Skin epidermis (tissue), 12 donors: ENCODE results near the gene LCE1D.

Experiments
- H3K27ac ChIP-seq, 21 experiments: fragments of 200-600 bp; sonication (generic) in 11 of 21; one replicate each; pipeline ENCODE4 v1.5.0; 2020; ENCODE audit warnings: mild to moderate bottlenecking in 3 of 21, inconsistent platforms in 2 of 21, moderate library complexity in 2 of 21
- H3K4me3 ChIP-seq, 7 experiments: fragments of 200-600 bp; sonication (generic) in 2 of 7; one replicate each; pipeline ENCODE4 v1.5.0; 2020; ENCODE audit warnings: inconsistent platforms in 2 of 7, mild to moderate bottlenecking in 2 of 7, moderate library complexity in 1 of 7

Gene LCE1D, protein sequence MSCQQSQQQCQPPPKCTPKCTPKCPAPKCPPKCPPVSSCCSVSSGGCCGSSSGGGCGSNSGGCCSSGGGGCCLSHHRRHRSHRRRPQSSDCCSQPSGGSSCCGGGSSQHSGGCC

GRCh38 chr1:152796421-152796820, at the start of gene LCE1D:
LCE1D (plus strand) TSS chr1:152796721; CDS start chr1:152797795, 1,074 bp downstream.
- no peak within 1 kb of the TSS for H3K27ac ChIP-seq
- no peak within 1 kb of the TSS for H3K4me3 ChIP-seq

DNA sequence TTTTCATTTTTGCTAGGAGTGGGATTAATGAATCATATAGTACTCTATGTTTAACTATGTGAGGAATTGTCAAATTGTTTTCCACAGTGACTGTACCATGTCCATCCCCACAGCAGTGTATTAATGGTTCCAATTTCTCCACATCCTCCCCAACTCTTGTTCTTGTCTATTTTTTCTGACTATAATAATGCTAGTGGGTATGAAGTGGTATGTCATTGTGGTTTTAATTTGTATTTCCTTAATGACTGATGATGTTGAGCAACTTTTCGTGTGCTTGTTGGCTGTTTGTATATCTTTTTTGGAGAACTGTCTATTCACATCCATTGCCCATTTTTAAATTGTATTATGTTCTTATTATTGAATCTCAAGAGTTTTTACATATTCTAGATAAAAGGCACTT, 48.7 kb upstream of the LCE1D start:
- no peak overlapping the region for H3K4me3 ChIP-seq
- no peak overlapping the region for H3K27ac ChIP-seq

- Histone ChIP-seq H3K4me3 (no peak overlapping the region), H3K27ac (no peak overlapping the region)
Measured at GRCh38 chr1:152752225-152752624, 44.3 kb upstream of the LCE1D start.

DNA sequence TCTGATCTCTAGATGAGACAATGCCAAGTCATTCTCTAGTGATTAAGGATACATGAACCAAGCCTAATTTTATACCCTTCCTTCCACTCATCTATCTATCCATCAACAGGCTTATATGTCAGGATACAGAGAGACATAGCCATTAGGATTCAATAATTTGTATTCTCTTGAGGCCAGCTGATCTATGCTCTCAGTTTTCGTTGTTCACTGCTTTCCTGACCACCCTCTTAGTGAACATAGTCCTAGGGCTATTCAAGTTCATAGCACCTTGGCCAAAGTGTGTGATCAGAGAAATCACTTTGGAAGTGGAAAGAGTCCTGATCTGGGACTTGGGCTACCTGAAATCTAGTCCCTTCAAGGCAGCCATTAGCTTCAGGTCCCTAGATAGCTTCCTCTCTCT, 42.9 kb upstream of the LCE1D start:
- H3K27ac ChIP-seq: no peak overlapping the region
- no peak overlapping the region for H3K4me3 ChIP-seq

DNA sequence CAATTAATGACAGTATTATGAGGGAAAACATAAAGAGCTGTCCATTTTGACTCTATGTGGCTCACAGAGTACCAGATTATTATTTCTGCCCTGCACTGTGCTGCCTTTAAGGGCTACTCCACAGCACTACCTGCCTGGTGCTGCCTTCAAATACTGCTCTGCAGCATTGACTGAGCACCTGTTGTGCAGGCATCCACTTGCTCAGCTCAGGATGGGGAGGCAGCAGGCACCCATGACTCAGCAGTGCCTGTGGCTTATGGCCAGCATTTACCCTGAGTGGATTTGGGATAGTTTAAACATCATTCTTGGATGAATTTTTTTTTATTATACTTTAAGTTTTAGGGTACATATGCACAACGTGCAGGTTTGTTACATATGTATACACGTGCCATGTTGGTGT, 39.6 kb upstream of the LCE1D start:
- Histone ChIP-seq H3K4me3 (no peak overlapping the region), H3K27ac (no peak overlapping the region)

DNA sequence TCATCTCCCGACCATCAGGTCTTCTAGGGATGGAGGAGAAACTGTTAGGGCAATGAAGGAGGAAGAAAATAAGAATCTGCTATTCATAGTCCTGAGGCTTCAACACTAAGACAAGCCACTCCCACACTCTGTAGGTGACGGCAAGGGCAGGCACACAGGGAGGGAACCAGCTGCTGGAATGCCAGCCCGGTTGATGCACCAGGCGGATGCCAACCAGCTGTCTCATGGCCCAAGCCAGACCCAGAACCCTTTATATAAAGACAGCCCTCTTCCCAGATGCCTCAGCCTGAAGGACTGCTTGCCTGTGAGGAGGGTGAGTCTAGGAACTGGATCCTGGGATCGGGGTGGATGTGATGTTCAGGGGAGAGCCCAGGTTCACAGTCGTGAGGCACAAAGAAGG, 38.8 kb upstream of the LCE1D start, which contains the start of gene KPRP:
KPRP (plus strand) TSS at position 279 of the 400 bp plus-strand sequence. CDS start 1,564 bp downstream, outside the sequence.
- Histone ChIP-seq H3K27ac (no peak within 1 kb of the TSS), H3K4me3 (no peak within 1 kb of the TSS)

DNA sequence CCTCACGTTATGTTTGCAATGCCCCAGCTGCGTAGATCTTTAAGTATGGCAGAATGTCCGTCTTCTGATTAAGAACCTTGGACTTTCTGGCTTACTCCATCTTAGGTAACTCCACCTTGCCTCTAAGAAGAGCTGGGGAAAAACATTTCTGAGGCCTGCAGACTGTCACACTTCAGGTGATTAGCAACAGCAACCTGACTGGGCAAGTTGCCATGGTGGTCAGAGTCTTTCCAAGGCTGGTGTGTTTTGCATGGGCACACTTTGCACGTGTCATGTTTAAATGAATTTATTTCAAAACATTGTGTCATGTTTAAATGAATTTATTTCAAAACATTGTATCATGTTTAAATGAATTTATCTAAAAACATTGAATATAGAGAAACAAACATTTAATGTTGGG, 37.9 kb upstream of the LCE1D start:
- no peak overlapping the region for H3K4me3 ChIP-seq
- no peak overlapping the region for H3K27ac ChIP-seq

DNA sequence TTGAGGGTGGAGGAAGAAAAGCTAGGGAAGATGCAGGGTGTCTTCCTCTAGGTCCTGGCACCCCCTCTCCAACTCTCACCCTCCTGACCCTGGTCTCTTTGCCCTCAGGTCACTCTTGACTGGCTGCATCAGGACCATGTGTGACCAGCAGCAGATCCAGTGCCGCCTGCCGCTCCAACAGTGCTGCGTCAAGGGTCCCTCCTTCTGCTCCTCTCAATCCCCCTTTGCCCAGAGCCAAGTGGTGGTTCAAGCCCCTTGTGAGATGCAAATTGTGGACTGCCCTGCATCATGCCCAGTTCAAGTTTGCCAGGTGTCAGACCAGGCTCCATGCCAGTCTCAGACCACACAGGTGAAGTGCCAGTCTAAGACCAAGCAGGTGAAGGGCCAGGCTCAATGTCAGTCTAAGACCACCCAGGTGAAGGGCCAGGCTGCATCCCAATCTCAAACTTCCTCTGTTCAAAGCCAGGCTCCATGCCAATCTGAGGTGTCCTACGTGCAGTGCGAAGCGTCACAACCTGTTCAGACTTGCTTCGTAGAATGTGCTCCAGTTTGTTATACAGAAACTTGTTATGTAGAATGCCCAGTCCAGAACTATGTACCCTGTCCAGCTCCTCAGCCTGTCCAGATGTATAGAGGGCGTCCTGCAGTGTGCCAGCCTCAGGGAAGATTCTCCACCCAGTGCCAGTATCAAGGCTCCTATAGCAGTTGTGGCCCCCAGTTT, 36.9 kb upstream of the LCE1D start:
- Histone ChIP-seq H3K27ac (peak overlapping the region in 1 of 21 experiments; percentile 62), H3K4me3 (no peak overlapping the region)

GRCh38 chr1:152760551-152761190, 35.9 kb upstream of the LCE1D start:
- Histone ChIP-seq H3K4me3 (no peak overlapping the region), H3K27ac (no peak overlapping the region)

DNA sequence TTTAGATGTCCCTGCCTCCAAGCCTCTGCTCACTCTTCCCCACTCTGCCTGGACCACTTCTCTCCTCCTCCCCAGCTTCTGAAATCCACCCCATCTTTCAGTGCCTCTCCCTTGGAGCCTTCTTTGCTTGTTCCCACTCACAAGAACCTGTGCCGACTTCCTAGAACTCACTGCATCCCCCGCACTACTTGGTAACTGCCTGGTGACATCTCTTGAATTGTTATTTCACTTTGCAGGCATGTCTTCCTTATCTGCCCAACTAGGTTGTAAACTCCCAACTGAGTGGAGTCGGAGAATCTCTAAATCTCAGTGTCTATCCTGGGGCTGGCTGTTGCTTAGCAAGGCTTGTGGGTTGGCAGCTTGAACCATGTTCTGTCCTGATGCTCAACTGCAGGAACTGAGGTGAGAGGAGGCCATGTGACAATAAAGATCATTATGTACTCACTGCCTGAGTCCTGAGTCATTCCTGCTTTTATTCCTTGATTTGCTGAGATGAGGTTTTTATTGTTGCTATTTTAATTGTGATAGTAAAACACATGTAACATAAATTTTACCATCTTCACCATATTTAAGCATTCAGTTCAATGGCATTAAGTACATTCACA, 34.8 kb upstream of the LCE1D start:
- no peak overlapping the region for H3K27ac ChIP-seq

GRCh38 chr1:152768847-152769533, 27.5 kb upstream of the LCE1D start:
- no peak overlapping the region for H3K4me3 ChIP-seq

More for the DNA sequence above, 34.8 kb upstream of the LCE1D start:
- H3K4me3 ChIP-seq: no peak overlapping the region

GRCh38 chr1:152770411-152770810, 26.1 kb upstream of the LCE1D start:
- no peak overlapping the region for H3K4me3 ChIP-seq

More at GRCh38 chr1:152768847-152769533, 27.5 kb upstream of the LCE1D start:
- peak overlapping the region in 1 of 21 experiments; percentile 6 for H3K27ac ChIP-seq

GRCh38 chr1:152774875-152775274, 21.6 kb upstream of the LCE1D start, which contains the start of gene LCE1F:
LCE1F (plus strand) TSS chr1:152775140; CDS start chr1:152776372, 1,232 bp downstream.
- no peak within 1 kb of the TSS for H3K4me3 ChIP-seq
- H3K27ac ChIP-seq: no peak within 1 kb of the TSS

More at GRCh38 chr1:152770411-152770810, 26.1 kb upstream of the LCE1D start:
- no peak overlapping the region for H3K27ac ChIP-seq

- H3K4me3 ChIP-seq: no peak overlapping the region
- H3K27ac ChIP-seq: no peak overlapping the region
Measured at GRCh38 chr1:152776361-152776760, 20.2 kb upstream of the LCE1D start.

- Histone ChIP-seq H3K27ac (no peak overlapping the region), H3K4me3 (no peak overlapping the region)
Measured at GRCh38 chr1:152777510-152778137, 18.9 kb upstream of the LCE1D start.

DNA sequence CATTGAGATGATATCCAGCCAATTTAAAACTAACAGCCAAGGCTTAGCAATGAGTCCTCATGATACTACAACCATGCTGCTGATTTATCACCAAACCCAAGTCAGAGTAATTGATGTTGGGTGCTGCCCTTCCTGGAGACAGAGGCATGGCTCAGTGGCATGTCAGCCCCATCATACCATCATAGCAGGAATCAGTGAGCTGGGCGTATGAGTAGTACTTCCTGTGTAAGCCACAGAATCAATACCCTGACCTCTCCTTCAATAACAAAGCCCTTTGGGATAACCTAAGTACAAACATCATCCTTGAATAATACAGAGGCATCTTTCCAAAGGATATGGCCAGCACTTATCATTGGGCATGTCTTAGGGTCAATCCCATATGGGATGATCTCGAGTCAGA, 13.4 kb upstream of the LCE1D start:
- Histone ChIP-seq H3K27ac (no peak overlapping the region), H3K4me3 (no peak overlapping the region)

DNA sequence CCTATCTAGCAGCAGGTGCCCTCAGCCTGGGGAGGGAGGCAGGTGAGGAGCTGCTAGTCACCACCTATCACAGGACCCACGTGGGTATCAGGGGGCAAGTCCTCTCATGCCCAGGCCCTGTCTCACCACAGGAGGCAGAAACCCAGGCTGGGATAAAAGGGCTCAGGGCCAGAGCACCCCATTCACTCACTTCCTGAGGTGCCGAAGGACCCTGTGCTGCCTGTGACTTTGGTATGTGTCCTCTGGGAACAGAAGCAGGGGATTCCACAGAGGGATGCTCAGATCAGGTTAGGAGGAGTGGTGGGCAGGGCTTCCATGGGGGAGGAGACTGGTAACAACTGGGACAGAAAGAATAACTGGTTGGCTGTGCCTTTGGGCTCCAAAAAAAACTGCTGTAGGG, 10.4 kb upstream of the LCE1D start, which contains the start of gene LCE1E:
LCE1E (plus strand) TSS at position 181 of the 400 bp plus-strand sequence. CDS start 1,043 bp downstream, outside the sequence.
- Histone ChIP-seq H3K4me3 (no peak within 1 kb of the TSS), H3K27ac (peak within 1 kb of the TSS in 1 of 21 experiments; percentile 6)

DNA sequence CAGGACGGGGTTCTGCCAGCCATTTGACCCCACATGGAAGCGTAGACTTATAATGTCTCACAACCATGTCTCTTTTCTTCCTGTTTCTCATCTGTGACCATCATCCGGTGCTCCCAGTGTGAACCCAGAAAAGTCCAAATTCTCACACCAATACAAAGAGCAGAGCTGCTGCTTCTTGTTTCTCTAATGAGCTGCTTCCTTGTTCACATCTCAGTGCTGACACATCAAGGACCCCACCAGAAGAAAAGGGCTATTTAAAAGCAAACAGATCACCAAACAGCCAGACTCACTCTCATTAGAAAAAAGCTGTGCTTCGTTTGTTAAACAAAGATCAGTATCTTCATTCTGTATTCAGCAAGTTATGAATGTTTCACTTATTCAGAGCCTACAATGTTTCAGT, 835 bp upstream of the LCE1D start:
- Histone ChIP-seq H3K27ac (no peak overlapping the region), H3K4me3 (no peak overlapping the region)

DNA sequence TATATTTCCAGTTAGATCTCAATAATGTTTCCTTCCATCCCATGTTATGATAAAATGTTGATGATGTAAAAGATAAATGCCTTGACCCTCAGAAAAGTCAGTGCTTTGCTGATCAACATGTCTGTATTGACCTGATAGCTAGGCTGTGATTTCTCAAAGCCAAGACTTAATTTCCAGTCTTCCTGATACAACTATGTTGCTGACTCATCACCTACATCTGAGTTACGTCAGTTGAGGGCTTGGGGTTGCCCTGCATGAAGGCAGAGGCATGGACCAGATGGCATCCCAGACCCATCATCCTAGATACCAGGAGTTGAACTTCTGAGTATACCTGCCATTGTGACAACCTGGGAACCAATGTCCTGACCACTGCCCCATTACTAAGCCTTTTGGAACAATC, 4.8 kb downstream of the LCE1D start:
- Histone ChIP-seq H3K27ac (no peak overlapping the region), H3K4me3 (no peak overlapping the region)
